Neural cell (in vitro differentiated cells): ENCODE results near the gene SEPTIN7. TPM values are rescaled to one million over a fixed set of nuclear protein-coding genes. Genes with fewer than 3 reads are reported as not detected.

ENCODE experiments used
- H2AFZ ChIP-seq: fragments of 200-600, 300-800 bp; sonication (generic), shearing (Covaris generic); 2 replicates; pipeline ENCODE4 v1.6.0; 2014; ENCODE audit warnings: low read depth, mild to moderate bottlenecking, antibody characterized with exemption, low read length, moderate library complexity
- H3F3A ChIP-seq: fragments of 200-600 bp; shearing (Covaris generic); 2 replicates; pipeline ENCODE4 v1.6.1; 2016; ENCODE audit warnings: mild to moderate bottlenecking, moderate library complexity, mixed read lengths, antibody characterized with exemption, low read length; ENCODE audit not compliant: insufficient read depth, poor library complexity, severe bottlenecking
- H3K27ac ChIP-seq: fragments of 200-600, 300-800 bp; sonication (generic), shearing (Covaris generic); 2 replicates; pipeline ENCODE4 v1.5.1; 2014; ENCODE audit warnings: mild to moderate bottlenecking, low read length, moderate library complexity
- H3K27me3 ChIP-seq: fragments of 300-800, 200-600 bp; sonication (generic), shearing (Covaris generic); 2 replicates; pipeline ENCODE4 v1.6.0; 2014; ENCODE audit warnings: mild to moderate bottlenecking, low read depth, low read length, moderate library complexity; ENCODE audit not compliant: insufficient read depth
- H3K36me3 ChIP-seq: fragments of 300-800, 200-600 bp; sonication (generic), shearing (Covaris generic); 2 replicates; pipeline ENCODE4 v1.5.1; 2014; ENCODE audit warnings: mild to moderate bottlenecking, antibody characterized with exemption, low read length, moderate library complexity; ENCODE audit not compliant: insufficient read depth
- H3K4me2 ChIP-seq: fragments of 300-800, 200-600 bp; sonication (generic), shearing (Covaris generic); 2 replicates; pipeline ENCODE4 v1.6.0; 2014; ENCODE audit warnings: mild to moderate bottlenecking, low read length
- H3K4me3 ChIP-seq: fragments of 300-800, 200-600 bp; sonication (generic), shearing (Covaris generic); 2 replicates; pipeline ENCODE4 v1.5.1; 2014; ENCODE audit warnings: mild to moderate bottlenecking, low read length, moderate library complexity
- H3K79me2 ChIP-seq: fragments of 200-600 bp; shearing (Covaris generic); replicated peaks from 2 replicates; pipeline ENCODE4 v1.6.0; 2014; ENCODE audit warnings: mild to moderate bottlenecking, low read length, moderate library complexity; ENCODE audit not compliant: insufficient read depth
- H3K9ac ChIP-seq: fragments of 300-800, 200-600 bp; sonication (generic), shearing (Covaris generic); 2 replicates; pipeline ENCODE4 v1.6.1; 2016; ENCODE audit warnings: mild to moderate bottlenecking, low read length, mixed read lengths
- H3K9me2 ChIP-seq: fragments of 200-600 bp; shearing (Covaris generic); 2 replicates; pipeline ENCODE4 v1.6.1; 2016; ENCODE audit warnings: mild to moderate bottlenecking, low read length, mixed read lengths; ENCODE audit not compliant: insufficient read depth
- H3K9me3 ChIP-seq: fragments of 200-600, 300-800 bp; sonication (generic), shearing (Covaris generic); 2 replicates; pipeline ENCODE4 v1.6.1; 2016; ENCODE audit warnings: mild to moderate bottlenecking, mixed run types, low read length, moderate library complexity, mixed read lengths
- H4K20me1 ChIP-seq: fragments of 200-600 bp; shearing (Covaris generic); 2 replicates; pipeline ENCODE4 v1.6.1; 2016; ENCODE audit warnings: mild to moderate bottlenecking, mixed run types; ENCODE audit not compliant: insufficient read depth
- CTCF ChIP-seq: fragments of 450-650 bp; IDR thresholded peaks from 2 replicates; pipeline ENCODE4 v1.5.1; 2014; ENCODE audit warnings: antibody characterized with exemption, mild to moderate bottlenecking, moderate library complexity; ENCODE audit not compliant: poor library complexity, severe bottlenecking
- EP300 ChIP-seq: fragments of 450-650 bp; conservative IDR thresholded peaks from 2 replicates; pipeline ENCODE4 v1.6.1; 2014; ENCODE audit warnings: antibody characterized with exemption, mild to moderate bottlenecking, moderate library complexity; ENCODE audit not compliant: poor library complexity, severe bottlenecking
- EZH2 ChIP-seq: fragments of 200-600, 300-800 bp; shearing (Covaris generic), sonication (generic); IDR thresholded peaks from 2 replicates; pipeline ENCODE4 v1.6.1; 2014; ENCODE audit warnings: antibody characterized with exemption, low read length, borderline replicate concordance, mild to moderate bottlenecking; ENCODE audit not compliant: insufficient read depth, poor library complexity, severe bottlenecking
- MXI1 ChIP-seq: fragments of 450-650 bp; conservative IDR thresholded peaks from 2 replicates; pipeline ENCODE4 v1.6.1; 2014; ENCODE audit warnings: antibody characterized with exemption, mild to moderate bottlenecking; ENCODE audit not compliant: poor library complexity, severe bottlenecking
- POLR2AphosphoS5 ChIP-seq: IDR thresholded peaks from 2 replicates; pipeline ENCODE4 v1.6.1; 2012
- RAD21 ChIP-seq: fragments of 450-650 bp; conservative IDR thresholded peaks from 2 replicates; pipeline ENCODE4 v1.6.1; 2014; ENCODE audit warnings: antibody characterized with exemption, mild to moderate bottlenecking, moderate library complexity
- REST ChIP-seq: IDR thresholded peaks from 2 replicates; pipeline ENCODE4 v1.6.1; 2012; ENCODE audit warnings: borderline replicate concordance
- SMC3 ChIP-seq: fragments of 450-650 bp; conservative IDR thresholded peaks from 2 replicates; pipeline ENCODE4 v1.6.1; 2014; ENCODE audit warnings: antibody characterized with exemption, mild to moderate bottlenecking, moderate library complexity; ENCODE audit not compliant: poor library complexity
- TAF1 ChIP-seq: IDR thresholded peaks from 2 replicates; pipeline ENCODE4 v1.6.1; 2012; ENCODE audit warnings: low read depth
- polyA plus RNA-seq: library from polyadenylated mRNA; depleted of rRNA; stranded (reverse); fragments of >200 nt; gene quantifications from 2 replicates; pipeline ENCODE4 v1.2.3, GENCODE V29; 2014

The SEPTIN7 gene
- polyA plus RNA-seq, 1 donor from 2014 or later = 492 TPM

GRCh38 chr7:35761871-35762677 is 38.8 kb upstream of the SEPTIN7 start:
- no peak overlapping the region for H3K4me2 ChIP-seq
- H4K20me1 ChIP-seq = no peaks in the 10 kb centered on the region
- H3K4me3 ChIP-seq = no peak overlapping the region
- no peak overlapping the region for H2AFZ ChIP-seq
- TF ChIP-seq MXI1 (no peak), SMC3 (no peak), EP300 (no peak), REST (no peak), TAF1 (no peak), CTCF (no peak), EZH2 (no peak), POLR2AphosphoS5 (no peak), RAD21 (no peak)
- H3K36me3 ChIP-seq = no peaks in the 10 kb centered on the region
- no peaks in the 10 kb centered on the region for H3F3A ChIP-seq
- H3K9me3 ChIP-seq = no peaks in the 10 kb centered on the region
- no peak overlapping the region for H3K27ac ChIP-seq
- no peak overlapping the region for H3K9ac ChIP-seq
- H3K9me2 ChIP-seq = no peaks in the 10 kb centered on the region
- H3K27me3 ChIP-seq = no peaks in the 10 kb centered on the region
- H3K79me2 ChIP-seq = no peaks in the 10 kb centered on the region

- no peaks in the 10 kb centered on the region for H3K79me2 ChIP-seq
- H3K4me3 ChIP-seq = no peak overlapping the region
- no peaks in the 10 kb centered on the region for H4K20me1 ChIP-seq
- H3K9me2 ChIP-seq = no peaks in the 10 kb centered on the region
- H3K4me2 ChIP-seq = no peak overlapping the region
- no peaks in the 10 kb centered on the region for H3K9me3 ChIP-seq
- no peak overlapping the region for H2AFZ ChIP-seq
- H3K27ac ChIP-seq = no peak overlapping the region
- H3K36me3 ChIP-seq = no peaks in the 10 kb centered on the region
- no peak overlapping the region for H3K9ac ChIP-seq
- no peaks in the 10 kb centered on the region for H3K27me3 ChIP-seq
- TF ChIP-seq POLR2AphosphoS5 = no peak
- TF ChIP-seq EZH2 = no peak
- TF ChIP-seq CTCF = no peak
- no peaks in the 10 kb centered on the region for H3F3A ChIP-seq
Observed at GRCh38 chr7:35762781-35763180, 38.1 kb upstream of the SEPTIN7 start.
